ENCODE measurements around the gene FTSJ1.
"Not testable (repeated sequence)": the region's sequence is repeated elsewhere in the genome, so short reads cannot be mapped to it uniquely, and the experiment has no call there.

FTSJ1 gene

GRCh38 chrX:48475774-48476577, at the start of gene FTSJ1:
Gene FTSJ1 (plus strand): TSS chrX:48476199. CDS start chrX:48478048, 1,849 bp downstream.
- peak; percentile 65 for DNase-seq (ENCODE audit: extremely low read depth, low read depth)
- TF ChIP-seq CTCF (IDR thresholded peaks at IDR 0.05; ENCODE audit: low read depth, low read length, missing control alignments), result no peak
- peak within 1 kb of the TSS; percentile 75 for H3K4me3 ChIP-seq (replicated peaks; ENCODE audit: low read depth, low read length)

GRCh38 chrX:48427027-48427716, 48.8 kb upstream of the FTSJ1 start:
- DNase-seq (ENCODE audit: extremely low read depth, low read depth); H3K4me3 ChIP-seq (replicated peaks; ENCODE audit: low read depth, low read length): not testable (repeated sequence)

- not testable (repeated sequence) for DNase-seq (ENCODE audit: extremely low read depth, low read depth); H3K4me3 ChIP-seq (replicated peaks; ENCODE audit: low read depth, low read length)
These were observed 46.4 kb upstream of the FTSJ1 start for GRCh38 chrX:48429606-48430005.

- not testable (repeated sequence) for DNase-seq (ENCODE audit: extremely low read depth, low read depth)
These were observed 45.8 kb upstream of the FTSJ1 start for GRCh38 chrX:48430166-48430565.

GRCh38 chrX:48433713-48434112, 42.3 kb upstream of the FTSJ1 start:
- DNase-seq (ENCODE audit: extremely low read depth, low read depth); H3K4me3 ChIP-seq (replicated peaks; ENCODE audit: low read depth, low read length): not testable (repeated sequence)

More at GRCh38 chrX:48430166-48430565, 45.8 kb upstream of the FTSJ1 start:
- not testable (repeated sequence) for H3K4me3 ChIP-seq (replicated peaks; ENCODE audit: low read depth, low read length)

- H3K4me3 ChIP-seq (replicated peaks; ENCODE audit: low read depth, low read length), result not testable (repeated sequence)
These were observed 28.8 kb upstream of the FTSJ1 start for GRCh38 chrX:48447201-48447600.

GRCh38 chrX:48450076-48450475, 25.9 kb upstream of the FTSJ1 start:
- H3K4me3 ChIP-seq (replicated peaks; ENCODE audit: low read depth, low read length), result no peak overlapping the region
- no peak for TF ChIP-seq CTCF (IDR thresholded peaks at IDR 0.05; ENCODE audit: low read depth, low read length, missing control alignments)
- DNase-seq (ENCODE audit: extremely low read depth, low read depth), result no peak

More at GRCh38 chrX:48447201-48447600, 28.8 kb upstream of the FTSJ1 start:
- not testable (repeated sequence) for DNase-seq (ENCODE audit: extremely low read depth, low read depth)

GRCh38 chrX:48451708-48452107, 24.3 kb upstream of the FTSJ1 start:
- H3K4me3 ChIP-seq (replicated peaks; ENCODE audit: low read depth, low read length), result no peak overlapping the region
- TF ChIP-seq CTCF (IDR thresholded peaks at IDR 0.05; ENCODE audit: low read depth, low read length, missing control alignments), result no peak
- DNase-seq (ENCODE audit: extremely low read depth, low read depth), result no peak

GRCh38 chrX:48456628-48457331, 19.2 kb upstream of the FTSJ1 start:
- no peak for TF ChIP-seq CTCF (IDR thresholded peaks at IDR 0.05; ENCODE audit: low read depth, low read length, missing control alignments)
- DNase-seq (ENCODE audit: extremely low read depth, low read depth), result no peak
- no peak overlapping the region for H3K4me3 ChIP-seq (replicated peaks; ENCODE audit: low read depth, low read length)
